HG03457 (cell line): Measurements from ENCODE around the gene MUC21.
"Not testable (repeated sequence)": the region's sequence is repeated elsewhere in the genome, so short reads cannot be mapped to it uniquely, and the experiment has no call there.

Experiments used
- ATAC-seq: cut with Tn5 transposase; IDR thresholded peaks from one replicate; pipeline ENCODE4 v1.9.1; 2021; ENCODE audit warnings: moderate number of reproducible peaks; ENCODE audit not compliant: unreplicated experiment

The MUC21 gene

GRCh38 chr6:30966154-30966553 lies 17.4 kb upstream of the MUC21 start:
- no peak for ATAC-seq

GRCh38 chr6:30969171-30969570 lies 14.3 kb upstream of the MUC21 start:
- ATAC-seq, result not testable (repeated sequence)

GRCh38 chr6:30970946-30971345 lies 12.6 kb upstream of the MUC21 start:
- no peak for ATAC-seq

- ATAC-seq, result no peak
Observed at GRCh38 chr6:30972816-30973215, 10.7 kb upstream of the MUC21 start.

- no peak for ATAC-seq
Observed at GRCh38 chr6:30974490-30975252, 8.8 kb upstream of the MUC21 start.

GRCh38 chr6:30979141-30979540 lies 4.4 kb upstream of the MUC21 start:
- ATAC-seq, result no peak

- no peak for ATAC-seq
Observed at GRCh38 chr6:30979690-30980089, 3.8 kb upstream of the MUC21 start.

- ATAC-seq, result no peak
Observed at GRCh38 chr6:30981942-30982772, 1.4 kb upstream of the MUC21 start.

GRCh38 chr6:30985490-30985889 lies 2.0 kb downstream of the MUC21 start:
- no peak for ATAC-seq

GRCh38 chr6:30987304-30987703 lies 3.8 kb downstream of the MUC21 start:
- no peak for ATAC-seq

GRCh38 chr6:30988209-30988825 lies 4.8 kb downstream of the MUC21 start:
- ATAC-seq, result no peak

GRCh38 chr6:30990422-30991086 lies 7.0 kb downstream of the MUC21 start:
- no peak for ATAC-seq

GRCh38 chr6:30991891-30992290 lies 8.4 kb downstream of the MUC21 start:
- no peak for ATAC-seq

- no peak for ATAC-seq
Observed at GRCh38 chr6:30997301-30997700, 13.8 kb downstream of the MUC21 start.

GRCh38 chr6:30998785-30999184 lies 15.3 kb downstream of the MUC21 start:
- no peak for ATAC-seq

GRCh38 chr6:31000067-31000860 lies 16.7 kb downstream of the MUC21 start:
- not testable (repeated sequence) for ATAC-seq

GRCh38 chr6:31001281-31001888 lies 17.9 kb downstream of the MUC21 start:
- ATAC-seq, result no peak

- ATAC-seq, result no peak
Observed at GRCh38 chr6:31002471-31002870, 19.0 kb downstream of the MUC21 start.

GRCh38 chr6:31004794-31005193 lies 21.3 kb downstream of the MUC21 start:
- no peak for ATAC-seq
